Esophagus muscularis mucosa (tissue), 4 donors: ENCODE results near the gene TAS2R16. TPM values are rescaled to one million over a fixed set of nuclear protein-coding genes. Genes with fewer than 3 reads are reported as not detected.
"Not testable (repeated sequence)": the region's sequence is repeated elsewhere in the genome, so short reads cannot be mapped to it uniquely, and the experiment has no call there.

Experiments
- DNase-seq: peaks from one replicate; pipeline ENCODE4 v3.0.0-alpha.2; 2017; ENCODE audit errors: extremely low spot score
- H3K27ac ChIP-seq, 4 donors: fragments of 200-600 bp; sonication (generic); replicated peaks in 1 of 4; 1 replicate in 3 of 4; 2 replicates in 1 of 4; pipeline ENCODE4 v1.5.1; 2016 to 2019; ENCODE audit warnings: mild to moderate bottlenecking in 1 of 4
- H3K27me3 ChIP-seq, 4 donors: fragments of 200-600 bp; sonication (generic); one replicate each; pipeline versions ENCODE4 v1.5.1 to v1.6.0; 2016 to 2019
- H3K36me3 ChIP-seq, 4 donors: fragments of 200-600 bp; sonication (generic); one replicate each; pipeline ENCODE4 v1.5.1; 2016 to 2019
- H3K4me1 ChIP-seq, 4 donors: fragments of 200-600 bp; sonication (generic); one replicate each; pipeline ENCODE4 v1.5.1; 2016 to 2019
- H3K4me3 ChIP-seq, 4 donors: fragments of 200-600 bp; sonication (generic); 1 replicate in 2 of 4; 2 replicates in 2 of 4; pipeline ENCODE4 v1.5.1; 2016 to 2019; ENCODE audit warnings: mild to moderate bottlenecking in 4 of 4, moderate library complexity in 1 of 4
- H3K9me3 ChIP-seq, 4 donors: fragments of 200-600 bp; sonication (generic); 1 replicate in 3 of 4; 2 replicates in 1 of 4; pipeline ENCODE4 v1.5.1; 2016 to 2019
- EP300 ChIP-seq: sonication (generic); formaldehyde crosslinking; IDR thresholded peaks from one replicate; pipeline ENCODE4 v1.6.1; 2017; ENCODE audit warnings: antibody characterized with exemption
- POLR2A ChIP-seq: fragments of 450-650 bp; IDR thresholded peaks from one replicate; pipeline ENCODE4 v1.6.1; 2017; ENCODE audit warnings: antibody characterized with exemption, moderate library complexity, mild to moderate bottlenecking, low read depth
- POLR2AphosphoS5 ChIP-seq, 2 donors: sonication (generic); formaldehyde crosslinking; IDR thresholded peaks; one replicate each; pipeline ENCODE4 v1.6.1; 2017; ENCODE audit warnings: antibody characterized with exemption in 2 of 2
- WGBS: methylation state at CpG from one replicate; pipeline ENCODE4 v1.1.5; 2018; 5-methylcytosine and 5-hydroxymethylcytosine counted together
- intact Hi-C: fragments of 100-400 bp; cut with DNase I; formaldehyde crosslinking; loops from one replicate; pipeline ENCODE4 v1.15.1; 2023
- total RNA-seq, 4 donors: library from RNA; depleted of rRNA; stranded (reverse); fragments of >200 nt; gene quantifications; one replicate each; pipeline versions ENCODE4 v1.1.0 to v1.2.1, GENCODE V29; 2016
- TF ChIP-seq, protein P1 (sequence below), 3 experiments: fragments of 200-600 bp in 2 of 3; fragments of 450-650 bp in 1 of 3; sonication (generic) in 2 of 3; IDR thresholded peaks; one replicate each; pipeline ENCODE4 v1.5.1; 2017 to 2019; ENCODE audit warnings: antibody characterized with exemption in 3 of 3, mild to moderate bottlenecking in 2 of 3, moderate library complexity in 1 of 3

The TAS2R16 gene
- total RNA-seq, 4 donors from 2014 or later, result not detected

DNA sequence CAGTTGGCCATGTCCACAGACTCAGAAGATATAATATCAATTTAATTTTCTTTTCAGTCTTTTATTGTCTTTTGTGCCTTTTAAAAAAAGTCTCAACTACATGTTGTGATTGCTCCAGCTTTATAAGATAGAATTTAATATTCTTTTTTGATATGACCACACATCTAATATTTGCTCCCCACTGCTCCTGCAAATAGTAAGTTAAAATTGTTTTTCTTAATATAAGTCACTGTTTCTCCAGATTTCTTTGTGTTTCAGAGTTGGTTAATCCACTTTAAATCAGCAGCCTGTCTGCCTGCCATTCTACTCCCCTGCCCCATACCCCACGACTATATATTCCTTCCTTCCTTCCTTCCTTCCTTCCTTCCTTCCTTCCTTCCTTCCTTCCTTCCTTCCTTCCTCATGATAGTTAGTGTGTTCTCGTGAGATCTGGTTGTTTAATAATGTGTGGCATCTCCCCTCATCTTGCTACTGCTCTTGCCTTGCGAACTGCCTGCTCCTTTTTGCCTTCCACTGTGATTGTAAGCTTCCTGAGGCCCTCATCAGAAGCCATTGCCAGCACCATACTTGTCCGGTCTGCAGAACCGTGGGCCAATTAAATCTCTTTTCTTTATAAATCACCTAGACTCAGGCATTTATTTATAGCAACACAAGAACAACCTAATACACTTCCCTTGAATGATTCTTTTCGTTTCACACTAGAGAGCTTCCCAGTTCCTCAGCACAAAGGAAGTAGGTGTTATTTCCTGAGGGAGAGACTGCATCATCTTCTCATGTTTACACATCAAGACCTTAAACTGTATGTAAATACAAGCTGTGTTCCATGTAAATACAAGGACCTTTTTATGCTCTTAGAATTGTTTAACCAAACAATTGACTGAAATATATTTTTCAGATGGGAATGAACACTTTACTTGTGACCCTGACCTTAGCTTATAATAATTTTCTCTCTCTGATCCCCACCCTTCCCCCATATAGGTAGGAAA is 24.5 kb downstream of the TAS2R16 start:
- no peaks in the 10 kb centered on the region for H3K27me3 ChIP-seq
- H3K4me3 ChIP-seq, result no peak overlapping the region
- H3K9me3 ChIP-seq, result no peaks in the 10 kb centered on the region
- H3K27ac ChIP-seq, result no peak overlapping the region
- TF ChIP-seq POLR2A, result no peak
- no peak for TF ChIP-seq EP300
- no peak for TF ChIP-seq POLR2AphosphoS5 (IDR thresholded peaks at IDR 0.05)
- TF ChIP-seq, protein P1, sequence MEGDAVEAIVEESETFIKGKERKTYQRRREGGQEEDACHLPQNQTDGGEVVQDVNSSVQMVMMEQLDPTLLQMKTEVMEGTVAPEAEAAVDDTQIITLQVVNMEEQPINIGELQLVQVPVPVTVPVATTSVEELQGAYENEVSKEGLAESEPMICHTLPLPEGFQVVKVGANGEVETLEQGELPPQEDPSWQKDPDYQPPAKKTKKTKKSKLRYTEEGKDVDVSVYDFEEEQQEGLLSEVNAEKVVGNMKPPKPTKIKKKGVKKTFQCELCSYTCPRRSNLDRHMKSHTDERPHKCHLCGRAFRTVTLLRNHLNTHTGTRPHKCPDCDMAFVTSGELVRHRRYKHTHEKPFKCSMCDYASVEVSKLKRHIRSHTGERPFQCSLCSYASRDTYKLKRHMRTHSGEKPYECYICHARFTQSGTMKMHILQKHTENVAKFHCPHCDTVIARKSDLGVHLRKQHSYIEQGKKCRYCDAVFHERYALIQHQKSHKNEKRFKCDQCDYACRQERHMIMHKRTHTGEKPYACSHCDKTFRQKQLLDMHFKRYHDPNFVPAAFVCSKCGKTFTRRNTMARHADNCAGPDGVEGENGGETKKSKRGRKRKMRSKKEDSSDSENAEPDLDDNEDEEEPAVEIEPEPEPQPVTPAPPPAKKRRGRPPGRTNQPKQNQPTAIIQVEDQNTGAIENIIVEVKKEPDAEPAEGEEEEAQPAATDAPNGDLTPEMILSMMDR (IDR thresholded peaks at IDR 0.05), result no peak
- no peaks in the 10 kb centered on the region for H3K36me3 ChIP-seq
- no peaks in the 10 kb centered on the region for H3K4me1 ChIP-seq
- DNase-seq, result no peak
- 63% methylated on average over 5 of the region's 6 CpGs for WGBS
- intact Hi-C loops, result no loop called here

DNA sequence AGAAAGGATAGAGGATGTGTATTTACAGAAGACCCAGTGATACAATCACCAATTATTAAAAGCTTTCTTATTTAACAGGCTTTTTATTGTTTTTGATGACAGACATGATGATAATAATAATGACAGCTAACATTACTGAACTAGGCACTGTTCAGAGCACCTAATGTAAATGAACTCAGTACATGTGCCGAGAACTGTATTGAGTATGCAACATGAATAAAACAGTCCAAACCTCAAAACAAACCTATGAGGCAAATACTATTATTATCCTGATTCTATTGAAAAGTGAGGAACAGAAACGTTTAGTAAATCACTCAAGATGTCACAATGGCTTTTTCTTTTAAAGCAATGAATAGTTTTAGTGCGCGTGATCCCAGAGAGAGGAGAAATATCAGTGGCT is 27.1 kb downstream of the TAS2R16 start:
- H3K27me3 ChIP-seq, result no peaks in the 10 kb centered on the region
- H3K9me3 ChIP-seq, result no peaks in the 10 kb centered on the region
- no peak overlapping the region for H3K27ac ChIP-seq
- no peaks in the 10 kb centered on the region for H3K4me1 ChIP-seq
- intact Hi-C loops, result no loop called here
- DNase-seq, result no peak
- no peaks in the 10 kb centered on the region for H3K36me3 ChIP-seq
- 69% methylated on average over 4 of the region's 4 CpGs for WGBS
- no peak overlapping the region for H3K4me3 ChIP-seq
- no peak for TF ChIP-seq POLR2A
- TF ChIP-seq POLR2AphosphoS5 (IDR thresholded peaks at IDR 0.05), result no peak
- TF ChIP-seq, protein P1 (IDR thresholded peaks at IDR 0.05), result no peak
- TF ChIP-seq EP300, result no peak

DNA sequence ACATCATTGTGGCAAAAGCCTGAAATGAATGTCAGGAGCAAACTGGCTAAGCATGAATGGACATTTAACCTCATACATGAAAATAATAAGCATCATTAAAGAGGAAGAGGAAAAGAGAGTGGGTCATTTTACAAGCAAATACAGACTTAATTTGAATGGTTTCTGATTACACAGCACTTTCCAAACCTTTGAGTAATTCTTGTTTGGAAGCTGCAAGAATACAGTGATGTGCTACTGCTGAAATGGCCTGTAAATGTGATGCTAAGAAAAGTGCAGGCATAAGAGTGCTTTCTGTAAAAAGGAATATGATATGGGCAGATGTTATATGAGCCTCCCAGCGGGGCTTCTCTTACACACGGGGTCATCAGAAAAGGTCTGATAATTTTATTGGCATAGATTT is 30.2 kb downstream of the TAS2R16 start:
- no peaks in the 10 kb centered on the region for H3K4me1 ChIP-seq
- TF ChIP-seq POLR2AphosphoS5 (IDR thresholded peaks at IDR 0.05) (no peak), POLR2A (no peak), EP300 (no peak)
- TF ChIP-seq, protein P1 (IDR thresholded peaks at IDR 0.05), result no peak
- H3K27ac ChIP-seq, result no peak overlapping the region
- H3K4me3 ChIP-seq, result no peak overlapping the region
- DNase-seq, result no peak
- H3K27me3 ChIP-seq, result no peaks in the 10 kb centered on the region
- no peaks in the 10 kb centered on the region for H3K9me3 ChIP-seq
- no peaks in the 10 kb centered on the region for H3K36me3 ChIP-seq
- intact Hi-C loops, result no loop called here
- WGBS, result 70% methylated on average over 2 of the region's 2 CpGs

DNA sequence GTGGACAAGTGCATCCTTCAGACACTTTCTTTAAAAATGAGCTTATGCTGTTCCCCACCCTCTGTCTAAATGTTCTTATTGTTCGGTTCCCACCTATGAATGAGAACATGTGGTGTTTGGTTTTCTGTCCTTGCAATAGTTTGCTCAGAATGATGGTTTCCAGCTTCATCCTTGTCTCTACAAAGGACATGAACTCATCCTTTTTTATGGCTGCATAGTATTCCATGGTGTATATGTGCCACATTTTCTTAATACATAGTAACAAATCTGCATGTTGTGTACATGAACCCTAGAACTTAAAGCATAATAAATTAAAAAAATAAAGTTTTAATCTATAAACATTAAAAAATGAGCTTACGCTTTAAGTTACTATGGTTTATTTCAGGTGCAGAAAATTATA is 41.8 kb downstream of the TAS2R16 start:
- H3K9me3 ChIP-seq, intact Hi-C loops, DNase-seq, H3K4me1 ChIP-seq, H3K4me3 ChIP-seq, H3K27ac ChIP-seq, H3K27me3 ChIP-seq, H3K36me3 ChIP-seq: not testable (repeated sequence)
- WGBS, result 95% methylated on average over 2 of the region's 2 CpGs

DNA sequence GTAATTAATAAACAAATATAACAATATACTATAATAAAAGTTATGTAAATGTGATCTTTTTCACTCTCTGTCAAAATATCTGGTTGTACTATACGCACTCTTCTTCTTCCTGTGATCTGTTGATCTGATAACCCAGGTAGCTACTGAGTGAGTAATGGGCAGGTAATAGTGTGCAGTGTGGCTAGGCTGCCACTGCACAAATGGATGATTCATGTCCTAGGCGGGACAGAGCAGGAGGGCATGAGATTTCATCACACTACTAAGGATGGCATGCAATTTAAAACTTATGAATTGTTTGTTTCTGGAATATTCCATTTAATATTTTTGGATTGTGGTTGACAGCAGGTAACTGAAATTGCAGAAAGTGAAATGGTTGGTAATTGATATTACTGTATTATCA is 44.5 kb downstream of the TAS2R16 start:
- intact Hi-C loops, result no loop called here
- no peak for DNase-seq
- Histone ChIP-seq H3K27me3 (no peaks in the 10 kb centered on the region), H3K36me3 (no peaks in the 10 kb centered on the region), H3K9me3 (no peaks in the 10 kb centered on the region), H3K4me1 (no peaks in the 10 kb centered on the region), H3K4me3 (no peak overlapping the region), H3K27ac (no peak overlapping the region)
- WGBS, result 81% methylated on average over 2 of the region's 2 CpGs
- TF ChIP-seq, protein P1 (IDR thresholded peaks at IDR 0.05), result no peak
- TF ChIP-seq POLR2AphosphoS5 (IDR thresholded peaks at IDR 0.05) (no peak), POLR2A (no peak), EP300 (no peak)
